Astrocyte (in vitro differentiated cells and primary cell): Measurements from ENCODE around the gene BCKDHB.

Experiments used
- EZH2 ChIP-seq: IDR thresholded peaks from 2 replicates; pipeline ENCODE4 v1.6.1; 2012; ENCODE audit warnings: mild to moderate bottlenecking, low read length, inconsistent platforms; ENCODE audit not compliant: insufficient read depth
- TF ChIP-seq, protein P1 (sequence below): IDR thresholded peaks from 2 replicates; pipeline ENCODE4 v1.5.1; 2011; ENCODE audit warnings: low read depth, mild to moderate bottlenecking, inconsistent platforms, low read length, moderate library complexity; ENCODE audit not compliant: insufficient read depth

DNA sequence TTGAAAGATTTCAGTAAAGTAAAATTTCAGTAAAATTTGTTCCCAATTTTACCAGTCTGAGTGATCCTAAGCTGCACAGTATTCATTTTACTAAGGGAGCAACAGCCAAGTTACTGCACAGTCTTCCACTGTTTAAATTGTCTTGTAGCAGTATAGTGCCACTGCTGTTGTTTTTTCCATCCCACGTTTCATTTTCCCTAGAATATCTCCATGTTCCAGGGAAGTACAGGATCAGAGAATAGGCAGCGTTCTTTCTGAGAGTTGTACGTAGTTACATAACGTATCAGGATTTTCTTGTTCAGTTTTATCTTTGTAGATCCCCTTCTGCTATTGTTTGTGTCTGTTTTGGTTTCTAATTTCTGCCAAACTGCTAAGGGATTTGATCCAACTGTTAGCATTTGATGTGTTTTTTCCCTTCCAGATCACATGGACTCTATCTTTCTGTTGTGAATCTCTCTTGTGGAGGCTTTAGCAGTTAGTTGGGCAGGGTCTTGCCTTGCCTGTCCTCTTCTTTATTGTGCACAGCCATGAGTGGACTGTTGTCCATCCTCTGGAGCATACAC lies 38.4 kb downstream of the BCKDHB start:
- TF ChIP-seq EZH2, result no peak
- TF ChIP-seq, protein P1, sequence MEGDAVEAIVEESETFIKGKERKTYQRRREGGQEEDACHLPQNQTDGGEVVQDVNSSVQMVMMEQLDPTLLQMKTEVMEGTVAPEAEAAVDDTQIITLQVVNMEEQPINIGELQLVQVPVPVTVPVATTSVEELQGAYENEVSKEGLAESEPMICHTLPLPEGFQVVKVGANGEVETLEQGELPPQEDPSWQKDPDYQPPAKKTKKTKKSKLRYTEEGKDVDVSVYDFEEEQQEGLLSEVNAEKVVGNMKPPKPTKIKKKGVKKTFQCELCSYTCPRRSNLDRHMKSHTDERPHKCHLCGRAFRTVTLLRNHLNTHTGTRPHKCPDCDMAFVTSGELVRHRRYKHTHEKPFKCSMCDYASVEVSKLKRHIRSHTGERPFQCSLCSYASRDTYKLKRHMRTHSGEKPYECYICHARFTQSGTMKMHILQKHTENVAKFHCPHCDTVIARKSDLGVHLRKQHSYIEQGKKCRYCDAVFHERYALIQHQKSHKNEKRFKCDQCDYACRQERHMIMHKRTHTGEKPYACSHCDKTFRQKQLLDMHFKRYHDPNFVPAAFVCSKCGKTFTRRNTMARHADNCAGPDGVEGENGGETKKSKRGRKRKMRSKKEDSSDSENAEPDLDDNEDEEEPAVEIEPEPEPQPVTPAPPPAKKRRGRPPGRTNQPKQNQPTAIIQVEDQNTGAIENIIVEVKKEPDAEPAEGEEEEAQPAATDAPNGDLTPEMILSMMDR, result no peak
